ENCODE data around the gene CIZ1. TPM values are rescaled to one million over a fixed set of nuclear protein-coding genes. Genes with fewer than 3 reads are reported as not detected.

The CIZ1 gene
- total and polyA plus RNA-seq, 2 of the 13 experiments (the other 11 are each of a cell fraction or from before 2014, with no cell fraction given): 30.6 to 50.3 TPM

- TF ChIP-seq ATF3 (CRISPR knock-in tag; IDR thresholded peaks at IDR 0.05): no peak
- no peak for TF ChIP-seq ZNF318 (CRISPR knock-in tag; IDR thresholded peaks at IDR 0.05)
- TF ChIP-seq ZFP62 (CRISPR knock-in tag; IDR thresholded peaks at IDR 0.05): no peak
- TF ChIP-seq, protein P1, sequence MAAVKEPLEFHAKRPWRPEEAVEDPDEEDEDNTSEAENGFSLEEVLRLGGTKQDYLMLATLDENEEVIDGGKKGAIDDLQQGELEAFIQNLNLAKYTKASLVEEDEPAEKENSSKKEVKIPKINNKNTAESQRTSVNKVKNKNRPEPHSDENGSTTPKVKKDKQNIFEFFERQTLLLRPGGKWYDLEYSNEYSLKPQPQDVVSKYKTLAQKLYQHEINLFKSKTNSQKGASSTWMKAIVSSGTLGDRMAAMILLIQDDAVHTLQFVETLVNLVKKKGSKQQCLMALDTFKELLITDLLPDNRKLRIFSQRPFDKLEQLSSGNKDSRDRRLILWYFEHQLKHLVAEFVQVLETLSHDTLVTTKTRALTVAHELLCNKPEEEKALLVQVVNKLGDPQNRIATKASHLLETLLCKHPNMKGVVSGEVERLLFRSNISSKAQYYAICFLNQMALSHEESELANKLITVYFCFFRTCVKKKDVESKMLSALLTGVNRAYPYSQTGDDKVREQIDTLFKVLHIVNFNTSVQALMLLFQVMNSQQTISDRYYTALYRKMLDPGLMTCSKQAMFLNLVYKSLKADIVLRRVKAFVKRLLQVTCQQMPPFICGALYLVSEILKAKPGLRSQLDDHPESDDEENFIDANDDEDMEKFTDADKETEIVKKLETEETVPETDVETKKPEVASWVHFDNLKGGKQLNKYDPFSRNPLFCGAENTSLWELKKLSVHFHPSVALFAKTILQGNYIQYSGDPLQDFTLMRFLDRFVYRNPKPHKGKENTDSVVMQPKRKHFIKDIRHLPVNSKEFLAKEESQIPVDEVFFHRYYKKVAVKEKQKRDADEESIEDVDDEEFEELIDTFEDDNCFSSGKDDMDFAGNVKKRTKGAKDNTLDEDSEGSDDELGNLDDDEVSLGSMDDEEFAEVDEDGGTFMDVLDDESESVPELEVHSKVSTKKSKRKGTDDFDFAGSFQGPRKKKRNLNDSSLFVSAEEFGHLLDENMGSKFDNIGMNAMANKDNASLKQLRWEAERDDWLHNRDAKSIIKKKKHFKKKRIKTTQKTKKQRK (IDR thresholded peaks at IDR 0.05; ENCODE audit: low read length): no peak
- TF ChIP-seq ZNF577 (CRISPR knock-in tag; IDR thresholded peaks at IDR 0.05; ENCODE audit: borderline replicate concordance, low read depth): no peak
- TF ChIP-seq RCOR2 (CRISPR knock-in tag; IDR thresholded peaks at IDR 0.05): no peak
- TF ChIP-seq NPAS2 (CRISPR knock-in tag; IDR thresholded peaks at IDR 0.05; ENCODE audit: borderline replicate concordance): no peak
- no peak for TF ChIP-seq ZNF317 (CRISPR knock-in tag; IDR thresholded peaks at IDR 0.05)
- TF ChIP-seq POLR2G (IDR thresholded peaks at IDR 0.05; ENCODE audit: low read depth, low read length): no peak
- TF ChIP-seq ZNF232 (CRISPR knock-in tag; IDR thresholded peaks at IDR 0.05; ENCODE audit: borderline replicate concordance): no peak
- TF ChIP-seq ZNF180 (CRISPR knock-in tag; IDR thresholded peaks at IDR 0.05; ENCODE audit: borderline replicate concordance, low read depth): no peak
- no peak for TF ChIP-seq ZNF710 (CRISPR knock-in tag; IDR thresholded peaks at IDR 0.05; ENCODE audit: borderline replicate concordance)
Observed at GRCh38 chr9:128203024-128203706, 11.8 kb upstream of the CIZ1 start, which contains the start of gene DNM1 (continued).

Measured in HepG2 (cell line).